Measurements from ENCODE around the gene EZH1.

EZH1 gene

GRCh38 chr17:42657824-42658588 lies 86.8 kb downstream of the EZH1 start:
- TF ChIP-seq CTCF (IDR thresholded peaks at IDR 0.05; ENCODE audit: low read depth, low read length) = no peak
- H3K4me3 ChIP-seq (ENCODE audit: low read depth, low read length) = no peak overlapping the region

GRCh38 chr17:42655528-42655927 lies 89.3 kb downstream of the EZH1 start:
- no peak for TF ChIP-seq CTCF (IDR thresholded peaks at IDR 0.05; ENCODE audit: low read depth, low read length)
- no peak overlapping the region for H3K4me3 ChIP-seq (ENCODE audit: low read depth, low read length)

GRCh38 chr17:42653179-42654124 lies 91.4 kb downstream of the EZH1 start:
- no peak for TF ChIP-seq CTCF (IDR thresholded peaks at IDR 0.05; ENCODE audit: low read depth, low read length)
- H3K4me3 ChIP-seq (ENCODE audit: low read depth, low read length) = peak overlapping the region; percentile 40

GRCh38 chr17:42651392-42651791 lies 93.4 kb downstream of the EZH1 start:
- H3K4me3 ChIP-seq (ENCODE audit: low read depth, low read length) = no peak overlapping the region
- TF ChIP-seq CTCF (IDR thresholded peaks at IDR 0.05; ENCODE audit: low read depth, low read length) = no peak

All from WI38 (cell line).